Right hindlimb (tissue), 1 donor: ENCODE data around the gene MDFI.

Source experiments
- DNase-seq: peaks from one replicate; pipeline ENCODE4 v3.0.0-alpha.2; 2018

Gene MDFI

GRCh38 chr6:41638002-41638934 is at the start of gene MDFI:
MDFI (plus strand) TSS chr6:41638468; CDS start chr6:41638750, 282 bp downstream.
- peak; percentile 91 for DNase-seq

GRCh38 chr6:41589223-41589622 is 49.0 kb upstream of the MDFI start:
- DNase-seq, result no peak

- DNase-seq, result no peak
These were observed 48.3 kb upstream of the MDFI start for GRCh38 chr6:41589636-41590622.

DNA sequence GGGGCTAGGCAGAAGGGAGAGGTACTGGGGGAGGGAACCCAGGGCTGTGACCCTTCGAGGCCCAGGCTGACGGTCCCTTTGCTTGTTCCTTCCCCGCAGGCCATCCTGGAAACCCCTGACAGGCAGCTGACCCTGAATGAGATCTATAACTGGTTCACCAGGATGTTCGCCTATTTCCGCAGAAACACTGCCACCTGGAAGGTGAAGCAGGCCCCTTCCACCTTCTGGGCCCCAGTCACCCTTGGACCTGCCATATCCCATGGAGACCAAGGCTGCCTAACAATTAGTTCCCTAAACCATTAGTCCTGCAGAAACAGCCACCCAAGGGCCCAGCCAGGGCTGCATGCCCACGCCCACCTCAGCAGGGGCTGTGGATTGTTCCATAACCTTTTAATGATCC is 47.1 kb upstream of the MDFI start:
- DNase-seq, result no peak

- peak; percentile 86 for DNase-seq
These were observed 46.3 kb upstream of the MDFI start for GRCh38 chr6:41591859-41592502.

GRCh38 chr6:41593406-41593805 is 44.9 kb upstream of the MDFI start:
- no peak for DNase-seq

DNA sequence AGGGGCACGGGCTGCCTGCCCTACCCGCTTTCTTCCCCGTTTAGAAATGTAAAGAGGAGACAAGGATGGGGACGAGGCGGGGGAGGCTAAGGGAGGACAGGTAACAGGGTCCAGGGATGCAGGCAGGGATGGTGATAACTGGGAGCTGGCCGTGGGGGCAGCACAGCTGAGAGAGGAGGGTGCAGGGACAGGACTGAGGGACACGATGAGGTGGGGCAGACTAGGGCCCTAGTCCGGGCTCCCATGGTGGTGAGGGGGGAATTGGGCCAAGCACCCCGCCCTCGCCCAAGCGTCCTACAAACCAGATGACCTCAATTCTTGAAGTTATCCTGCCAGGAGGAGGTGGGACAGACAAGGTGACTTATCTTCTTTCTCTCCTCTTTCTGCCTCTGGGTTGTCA is 44.4 kb upstream of the MDFI start:
- no peak for DNase-seq

DNA sequence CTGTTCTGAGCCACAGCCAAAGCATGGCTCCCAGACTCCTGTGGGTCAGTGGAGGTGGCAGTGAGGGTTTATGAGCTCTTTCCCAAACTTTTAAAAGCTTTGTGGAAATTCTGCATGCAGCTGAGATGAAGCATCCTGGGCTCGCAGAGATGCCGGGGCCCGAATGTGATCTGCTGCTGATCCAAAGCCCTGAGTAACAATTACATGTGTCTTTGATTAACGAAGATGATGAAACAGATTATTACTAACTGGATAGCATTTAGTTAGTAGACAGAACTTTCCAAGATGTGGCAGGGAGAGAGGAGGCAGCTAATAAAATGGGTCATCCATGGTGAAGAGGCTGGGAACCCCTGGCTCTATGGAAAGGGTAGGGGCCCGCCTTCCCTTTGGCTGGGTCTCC is 43.9 kb upstream of the MDFI start:
- no peak for DNase-seq

GRCh38 chr6:41594766-41595165 is 43.5 kb upstream of the MDFI start:
- DNase-seq, result no peak

GRCh38 chr6:41595166-41595565 is 43.1 kb upstream of the MDFI start:
- DNase-seq, result no peak

GRCh38 chr6:41596096-41596685 is 42.1 kb upstream of the MDFI start:
- DNase-seq, result peak; percentile 6

- DNase-seq, result no peak
These were observed 41.5 kb upstream of the MDFI start for GRCh38 chr6:41596807-41597206.

- no peak for DNase-seq
These were observed 40.8 kb upstream of the MDFI start for GRCh38 chr6:41597246-41598000.

- DNase-seq, result no peak
These were observed 39.6 kb upstream of the MDFI start for GRCh38 chr6:41598670-41599014.

- DNase-seq, result no peak
These were observed 39.0 kb upstream of the MDFI start for GRCh38 chr6:41599015-41599851.

GRCh38 chr6:41599852-41600445 is 38.3 kb upstream of the MDFI start:
- no peak for DNase-seq

DNA sequence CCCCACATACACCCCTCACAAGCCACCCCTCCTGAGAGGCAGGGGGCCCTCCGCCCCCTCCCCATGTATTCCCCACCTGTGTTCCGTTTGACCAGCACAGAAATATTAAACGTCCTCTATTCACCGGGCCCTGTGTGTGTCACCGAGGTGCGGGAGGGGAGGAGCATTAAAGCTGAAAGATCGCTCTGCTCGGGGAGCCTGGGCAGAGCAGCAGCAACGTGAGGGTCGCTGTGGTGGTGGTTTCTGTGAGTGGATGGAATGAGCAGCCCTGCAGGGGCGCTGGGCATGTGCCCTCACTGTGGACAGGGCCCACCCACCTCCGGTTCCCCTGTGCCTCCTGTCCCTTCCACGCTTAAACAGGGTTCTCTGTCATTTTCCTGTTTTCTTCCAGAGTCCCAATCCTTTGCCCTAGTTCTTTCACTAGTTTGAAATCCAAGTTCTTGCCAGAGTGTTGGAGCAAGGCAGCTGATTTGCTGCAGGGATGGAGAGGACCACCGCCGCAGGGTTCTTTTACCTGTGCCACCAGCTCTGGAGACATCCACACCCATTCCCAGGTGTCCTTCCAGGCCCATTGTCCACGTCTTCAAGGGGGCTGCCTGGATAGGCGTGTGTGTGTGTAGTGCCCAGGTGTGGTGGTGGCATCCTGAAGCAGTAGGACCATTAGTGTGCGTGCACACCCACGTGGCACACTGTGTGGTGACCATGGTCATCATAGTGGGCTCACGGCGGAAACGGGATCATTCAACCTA is 37.6 kb upstream of the MDFI start:
- no peak for DNase-seq

- no peak for DNase-seq
These were observed 37.1 kb upstream of the MDFI start for GRCh38 chr6:41601248-41601549.

DNA sequence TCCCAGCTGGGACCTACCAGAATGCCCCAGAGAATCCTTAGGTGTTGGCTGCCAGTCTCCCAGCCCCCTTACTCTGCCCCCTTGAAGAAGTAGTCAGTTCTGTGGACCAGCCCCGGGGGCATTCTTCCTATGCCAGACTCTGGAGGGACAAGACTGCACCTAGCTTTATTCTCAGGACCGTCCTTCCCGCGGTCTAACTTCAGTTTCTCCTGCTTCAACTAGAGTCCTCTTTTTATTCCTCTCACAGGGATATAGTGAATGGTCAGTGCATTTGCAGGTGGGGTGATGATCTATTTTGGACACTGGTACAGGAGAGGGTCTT is 35.9 kb upstream of the MDFI start:
- DNase-seq, result no peak
